ENCODE results near the gene PARD3. TPM values are rescaled to one million over a fixed set of nuclear protein-coding genes. Genes with fewer than 3 reads are reported as not detected.

Gene PARD3
- total RNA-seq, 2 donors from 2014 or later = 59.6 to 74.6 TPM

GRCh38 chr10:34224639-34225038, 590.5 kb downstream of the PARD3 start:
- TF ChIP-seq, protein P1, sequence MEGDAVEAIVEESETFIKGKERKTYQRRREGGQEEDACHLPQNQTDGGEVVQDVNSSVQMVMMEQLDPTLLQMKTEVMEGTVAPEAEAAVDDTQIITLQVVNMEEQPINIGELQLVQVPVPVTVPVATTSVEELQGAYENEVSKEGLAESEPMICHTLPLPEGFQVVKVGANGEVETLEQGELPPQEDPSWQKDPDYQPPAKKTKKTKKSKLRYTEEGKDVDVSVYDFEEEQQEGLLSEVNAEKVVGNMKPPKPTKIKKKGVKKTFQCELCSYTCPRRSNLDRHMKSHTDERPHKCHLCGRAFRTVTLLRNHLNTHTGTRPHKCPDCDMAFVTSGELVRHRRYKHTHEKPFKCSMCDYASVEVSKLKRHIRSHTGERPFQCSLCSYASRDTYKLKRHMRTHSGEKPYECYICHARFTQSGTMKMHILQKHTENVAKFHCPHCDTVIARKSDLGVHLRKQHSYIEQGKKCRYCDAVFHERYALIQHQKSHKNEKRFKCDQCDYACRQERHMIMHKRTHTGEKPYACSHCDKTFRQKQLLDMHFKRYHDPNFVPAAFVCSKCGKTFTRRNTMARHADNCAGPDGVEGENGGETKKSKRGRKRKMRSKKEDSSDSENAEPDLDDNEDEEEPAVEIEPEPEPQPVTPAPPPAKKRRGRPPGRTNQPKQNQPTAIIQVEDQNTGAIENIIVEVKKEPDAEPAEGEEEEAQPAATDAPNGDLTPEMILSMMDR (conservative IDR thresholded peaks at IDR 0.05) = no peak
- peaks cover 6% of the 10 kb centered on the region for H3K36me3 Mint-ChIP-seq (ENCODE audit: low read depth)
- H3K27ac Mint-ChIP-seq = no peak overlapping the region
- Histone ChIP-seq H3K4me1 (ENCODE audit: control insufficient read depth, insufficient read depth, low read length) (no peaks in the 10 kb centered on the region), H3K4me3 (ENCODE audit: low read length) (no peak overlapping the region), H3K9me3 (ENCODE audit: control insufficient read depth, low read length) (peaks cover 10% of the 10 kb centered on the region), H3K27ac (ENCODE audit: low read depth, low read length) (no peak overlapping the region), H3K36me3 (ENCODE audit: control insufficient read depth, insufficient read depth, low read length) (no peaks in the 10 kb centered on the region), H3K9ac (ENCODE audit: extremely low read depth, low read length, poor library complexity, severe bottlenecking) (no peak overlapping the region), H3K27me3 (ENCODE audit: control insufficient read depth, insufficient read depth, low read length, poor library complexity, severe bottlenecking) (no peaks in the 10 kb centered on the region)
- 79 to 92% methylated on average over 3 to 5 of the region's 5 CpGs for WGBS, 2 experiments (ENCODE audit: insufficient coverage in 1 of 2, insufficient read length in 1 of 2)
- H3K27me3 Mint-ChIP-seq (ENCODE audit: insufficient read depth) = no peaks in the 10 kb centered on the region
- peaks cover 11% of the 10 kb centered on the region for H3K4me1 Mint-ChIP-seq
- H3K9me3 Mint-ChIP-seq = peaks cover 6% of the 10 kb centered on the region
- H3K4me3 Mint-ChIP-seq = no peak overlapping the region
- DNase-seq = no peak

GRCh38 chr10:34223658-34224057, 591.4 kb downstream of the PARD3 start:
- no peak overlapping the region for H3K4me3 Mint-ChIP-seq
- Histone ChIP-seq H3K4me3 (ENCODE audit: low read length) (no peak overlapping the region), H3K36me3 (ENCODE audit: control insufficient read depth, insufficient read depth, low read length) (no peaks in the 10 kb centered on the region), H3K9ac (ENCODE audit: extremely low read depth, low read length, poor library complexity, severe bottlenecking) (no peak overlapping the region), H3K9me3 (ENCODE audit: control insufficient read depth, low read length) (peaks cover 10% of the 10 kb centered on the region), H3K27ac (ENCODE audit: low read depth, low read length) (no peak overlapping the region), H3K27me3 (ENCODE audit: control insufficient read depth, insufficient read depth, low read length, poor library complexity, severe bottlenecking) (no peaks in the 10 kb centered on the region), H3K4me1 (ENCODE audit: control insufficient read depth, insufficient read depth, low read length) (no peaks in the 10 kb centered on the region)
- DNase-seq = no peak
- H3K27ac Mint-ChIP-seq = no peak overlapping the region
- H3K27me3 Mint-ChIP-seq (ENCODE audit: insufficient read depth) = no peaks in the 10 kb centered on the region
- WGBS, 2 experiments (ENCODE audit: insufficient coverage in 1 of 2, insufficient read length in 1 of 2) = 80% methylated on average over 1 of the region's 1 CpG; no CpG with 5 or more reads in 1 of the 2 experiments
- TF ChIP-seq, protein P1 (conservative IDR thresholded peaks at IDR 0.05) = peak; percentile 37
- H3K4me1 Mint-ChIP-seq = peaks cover 15% of the 10 kb centered on the region
- peaks cover 6% of the 10 kb centered on the region for H3K36me3 Mint-ChIP-seq (ENCODE audit: low read depth)
- peaks cover 6% of the 10 kb centered on the region for H3K9me3 Mint-ChIP-seq

DNA sequence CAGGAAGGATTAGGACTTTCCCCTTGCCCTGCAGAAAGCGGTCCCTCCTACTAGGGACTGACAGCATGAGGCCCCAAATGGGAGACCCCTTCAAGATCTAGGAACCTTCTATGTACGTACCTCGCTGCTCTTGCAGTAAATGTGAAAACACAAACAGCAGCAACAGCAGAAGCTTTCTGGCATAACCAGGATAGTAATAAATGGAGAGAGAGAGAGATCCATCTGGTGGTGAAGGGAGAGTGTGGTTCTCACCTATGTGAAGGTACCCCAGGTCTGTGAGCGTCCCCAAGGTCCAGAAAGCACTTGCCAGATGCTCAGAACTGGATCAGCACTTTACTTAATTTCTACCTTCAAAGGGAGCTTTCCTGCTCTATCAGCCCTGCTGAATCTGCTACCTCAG, 592.7 kb downstream of the PARD3 start:
- H3K27me3 ChIP-seq (ENCODE audit: control insufficient read depth, insufficient read depth, low read length, poor library complexity, severe bottlenecking) = no peaks in the 10 kb centered on the region
- no peaks in the 10 kb centered on the region for H3K36me3 ChIP-seq (ENCODE audit: control insufficient read depth, insufficient read depth, low read length)
- 88 to 94% methylated on average over 3 to 4 of the region's 4 CpGs for WGBS, 2 experiments (ENCODE audit: insufficient coverage in 1 of 2, insufficient read length in 1 of 2)
- peaks cover 6% of the 10 kb centered on the region for H3K9me3 Mint-ChIP-seq
- H3K4me3 ChIP-seq (ENCODE audit: low read length) = no peak overlapping the region
- DNase-seq = no peak
- H3K4me1 ChIP-seq (ENCODE audit: control insufficient read depth, insufficient read depth, low read length) = no peaks in the 10 kb centered on the region
- H3K36me3 Mint-ChIP-seq (ENCODE audit: low read depth) = peaks cover 6% of the 10 kb centered on the region
- no peak overlapping the region for H3K27ac ChIP-seq (ENCODE audit: low read depth, low read length)
- peaks cover 15% of the 10 kb centered on the region for H3K4me1 Mint-ChIP-seq
- TF ChIP-seq, protein P1 (conservative IDR thresholded peaks at IDR 0.05) = no peak
- no peak overlapping the region for H3K4me3 Mint-ChIP-seq
- peaks cover 10% of the 10 kb centered on the region for H3K9me3 ChIP-seq (ENCODE audit: control insufficient read depth, low read length)
- no peak overlapping the region for H3K27ac Mint-ChIP-seq
- no peak overlapping the region for H3K9ac ChIP-seq (ENCODE audit: extremely low read depth, low read length, poor library complexity, severe bottlenecking)
- no peaks in the 10 kb centered on the region for H3K27me3 Mint-ChIP-seq (ENCODE audit: insufficient read depth)

All from endodermal cell (in vitro differentiated cells).